Ovary (tissue), 3 donors: Measurements from ENCODE around the gene GMPR2.

Experiments used
- CTCF ChIP-seq, 3 donors: fragments of 450-650 bp in 2 of 3; fragments of 200-600 bp in 1 of 3; IDR thresholded peaks; one replicate each; pipeline versions ENCODE4 v1.5.1 to v1.8.0; 2016 to 2022; ENCODE audit warnings: antibody characterized with exemption in 3 of 3, mild to moderate bottlenecking in 1 of 3
- POLR2A ChIP-seq: fragments of 450-650 bp; IDR thresholded peaks from one replicate; pipeline ENCODE4 v1.6.1; 2017; ENCODE audit warnings: antibody characterized with exemption, mild to moderate bottlenecking, moderate library complexity
- donor health status: DM: no; HTN: no; CAD: no.

DNA sequence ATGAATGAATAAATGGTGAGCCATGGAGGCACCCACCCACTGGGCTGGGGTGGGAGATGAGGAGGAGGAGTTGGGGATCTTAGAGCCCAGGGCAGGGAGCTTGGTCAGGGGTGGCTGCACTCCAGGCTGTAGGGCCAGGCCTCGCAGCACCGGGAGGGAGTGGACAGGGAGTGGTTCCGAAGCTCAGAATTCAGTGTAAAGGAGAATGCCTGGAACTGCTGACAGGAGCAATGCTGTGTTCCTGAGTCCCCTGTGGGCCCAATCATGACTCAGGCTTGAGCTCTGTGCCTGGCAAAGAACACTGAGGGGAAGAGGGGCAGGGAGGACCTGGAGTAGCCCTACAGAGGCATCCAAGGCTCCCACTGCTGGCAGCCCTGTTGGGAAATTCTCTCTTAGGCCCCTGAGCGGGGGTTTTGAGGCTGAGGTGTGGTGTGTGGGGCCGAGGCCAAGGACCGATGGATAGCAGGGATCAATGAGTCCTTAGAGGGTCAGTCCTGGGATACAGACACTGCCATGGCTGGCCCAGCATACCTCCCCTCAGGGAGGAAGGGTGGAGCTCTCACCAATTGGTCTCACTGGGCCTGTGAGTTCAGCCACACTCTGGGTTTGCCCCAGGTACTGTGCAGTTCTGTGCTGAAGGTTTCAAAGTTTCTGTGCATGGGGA lies 48.2 kb downstream of the GMPR2 start:
- TF ChIP-seq CTCF (IDR thresholded peaks at IDR 0.05), result no peak
- TF ChIP-seq POLR2A, result no peak
